HG03457 (cell line): ENCODE data around the gene LIMS1.
"Not testable (repeated sequence)": the region's sequence is repeated elsewhere in the genome, so short reads cannot be mapped to it uniquely, and the experiment has no call there.

ENCODE experiments used
- ATAC-seq: cut with Tn5 transposase; IDR thresholded peaks from one replicate; pipeline ENCODE4 v1.9.1; 2021; ENCODE audit warnings: moderate number of reproducible peaks; ENCODE audit not compliant: unreplicated experiment

The LIMS1 gene

GRCh38 chr2:108630567-108631405 is 96.5 kb downstream of the LIMS1 start:
- no peak for ATAC-seq

DNA sequence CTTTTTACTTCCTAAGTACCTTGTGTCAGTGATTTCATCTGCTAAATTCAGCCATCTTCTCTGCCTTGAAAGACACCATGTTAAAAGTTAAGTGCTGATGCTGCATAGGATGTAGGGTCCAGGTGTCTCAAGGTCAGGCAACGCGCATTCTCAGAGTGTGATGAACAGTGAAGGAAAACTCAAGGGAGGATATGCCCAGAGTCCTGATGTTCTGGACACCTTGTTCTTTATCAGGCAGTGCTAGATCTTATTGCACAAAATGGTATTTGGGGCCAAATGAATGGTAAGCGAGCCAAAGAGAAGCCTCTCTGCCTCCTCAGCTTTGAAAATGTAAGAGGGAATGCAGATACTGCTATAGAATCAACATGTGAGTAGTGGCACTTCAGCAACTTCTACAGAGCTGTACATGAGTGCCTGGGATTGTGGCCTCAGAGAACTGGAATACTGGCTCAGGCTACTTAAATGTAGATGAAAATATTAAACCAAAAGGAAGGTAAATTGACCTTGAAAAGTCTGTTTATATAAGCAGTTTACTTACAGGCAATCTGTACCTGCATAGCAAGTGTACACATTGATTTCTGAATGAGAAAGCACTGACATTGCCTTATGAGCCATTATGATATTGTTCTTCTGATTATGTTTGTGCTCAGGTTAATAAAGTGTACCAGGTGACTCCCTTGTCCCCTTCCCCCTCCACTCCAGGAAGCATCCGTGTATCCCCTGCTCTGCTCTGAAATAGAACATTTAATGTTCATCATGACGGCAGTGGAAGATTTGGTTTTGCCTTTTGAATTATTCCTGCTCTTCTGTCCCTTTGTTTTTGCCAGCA is 98.3 kb downstream of the LIMS1 start:
- ATAC-seq: no peak

DNA sequence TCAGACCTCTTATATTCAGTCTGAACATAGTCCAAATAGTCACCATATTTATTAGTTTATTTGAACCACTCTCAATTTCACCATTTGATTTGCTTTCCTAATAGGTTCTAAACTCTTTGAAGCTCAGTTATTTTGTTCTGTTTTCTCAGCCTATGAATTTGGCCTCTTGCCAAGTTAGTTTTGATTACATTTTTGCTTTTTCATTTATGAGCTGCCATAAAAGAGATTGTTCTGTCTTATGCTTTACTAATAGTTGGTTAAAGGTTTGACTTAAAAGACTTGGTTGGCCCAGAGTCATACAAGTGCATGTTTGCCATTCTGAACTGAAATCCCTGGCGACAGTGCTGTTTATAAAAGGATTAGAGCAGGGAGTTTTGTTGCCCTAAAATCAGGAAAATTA is 99.1 kb downstream of the LIMS1 start:
- no peak for ATAC-seq

GRCh38 chr2:108634011-108634410 is 99.7 kb downstream of the LIMS1 start:
- ATAC-seq: no peak

DNA sequence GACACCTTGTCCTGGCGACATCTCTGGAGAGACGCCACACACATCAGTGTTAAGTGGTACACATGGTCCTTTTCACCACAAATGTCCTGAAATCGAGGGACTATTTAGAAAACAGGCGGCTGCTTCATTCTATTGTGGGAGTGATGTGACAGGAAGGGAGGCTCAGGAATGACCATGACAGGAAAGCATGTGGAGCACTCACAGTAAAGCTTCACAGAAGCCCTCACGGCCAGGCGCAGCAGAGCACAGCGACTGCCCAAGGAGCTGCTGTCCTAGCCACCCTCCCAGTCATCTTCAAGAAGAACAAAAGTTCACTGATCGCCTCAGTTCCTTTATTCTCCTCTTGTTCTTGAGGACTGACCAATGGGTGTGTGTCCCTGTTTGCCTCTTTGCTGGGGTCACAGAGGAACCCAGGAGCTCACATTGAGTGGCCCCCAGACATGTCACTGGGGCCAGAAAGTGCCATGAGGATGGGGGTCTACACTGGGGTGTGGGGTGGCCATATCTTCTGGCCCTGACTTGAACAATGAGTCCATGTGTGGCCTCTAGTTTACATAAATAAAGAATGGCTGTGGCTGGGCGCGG is 100.4 kb downstream of the LIMS1 start:
- ATAC-seq: no peak

DNA sequence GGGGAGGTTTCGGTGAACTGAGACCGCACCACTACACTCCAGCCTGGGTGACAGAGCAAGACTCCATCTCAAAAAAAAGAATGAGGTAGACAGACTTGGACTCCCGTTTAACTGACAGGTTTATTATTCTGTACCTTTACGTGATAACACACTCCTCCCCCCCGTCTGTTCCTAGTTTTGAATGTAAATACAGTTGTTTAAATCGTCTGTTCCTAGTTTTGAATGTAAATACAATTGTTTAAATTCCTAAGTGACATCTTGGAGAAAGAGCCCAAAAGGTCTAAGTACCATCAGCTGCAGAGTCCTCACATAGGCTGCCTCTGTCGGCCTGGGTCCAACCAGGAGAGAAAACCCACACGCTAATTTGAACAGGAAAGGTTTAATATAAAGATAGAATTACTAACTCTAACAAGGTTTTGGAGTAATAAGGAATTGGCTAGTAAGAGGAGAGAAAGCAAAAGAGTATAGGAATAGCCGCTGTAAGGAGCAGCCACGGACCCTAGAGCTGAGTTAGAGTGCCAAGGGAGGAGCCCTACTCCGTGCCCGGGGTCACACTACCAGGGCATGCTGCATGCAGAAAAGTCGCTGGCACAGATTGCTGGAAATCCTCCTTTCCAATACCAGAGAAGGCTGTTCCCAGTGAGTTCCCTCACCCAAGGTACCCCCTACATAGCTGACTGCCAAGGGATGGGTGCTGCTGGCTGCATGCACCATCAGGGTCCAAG is 101.5 kb downstream of the LIMS1 start:
- ATAC-seq: no peak

DNA sequence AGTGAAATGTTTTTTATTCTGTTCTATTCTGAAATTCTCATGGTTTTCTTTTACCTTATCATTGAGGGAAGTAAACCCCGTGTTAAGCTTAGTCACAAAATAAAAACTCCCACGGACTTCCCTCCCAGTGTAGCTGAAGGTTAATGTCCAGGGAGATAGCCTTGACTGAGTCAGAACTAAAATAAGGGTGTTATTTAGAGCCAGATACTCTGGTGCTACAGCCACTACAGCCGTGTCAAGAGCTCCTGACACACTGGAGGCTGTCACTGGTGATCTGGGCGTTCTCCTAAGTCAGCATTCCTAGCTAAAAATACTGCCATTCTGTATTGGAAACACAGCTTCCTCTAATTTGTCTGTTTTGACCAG is 103.0 kb downstream of the LIMS1 start:
- no peak for ATAC-seq

DNA sequence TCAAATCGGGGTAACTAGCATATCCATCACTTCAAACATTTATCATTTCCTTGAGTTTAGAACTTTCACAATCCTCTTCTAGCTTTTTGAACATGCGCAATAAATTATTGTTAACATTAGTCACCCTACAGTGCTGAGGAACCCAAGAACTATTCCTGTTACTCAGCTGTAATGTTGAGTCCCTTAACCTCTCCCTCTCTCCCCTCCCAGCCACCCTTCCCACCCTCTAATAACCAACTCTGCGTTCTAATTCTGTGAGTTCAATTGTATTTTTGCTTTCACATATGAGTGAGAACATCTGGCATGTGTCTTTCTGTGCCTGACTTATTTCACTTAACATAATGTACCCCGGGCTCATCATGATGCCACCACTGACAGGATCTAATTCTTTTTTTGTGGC is 106.5 kb downstream of the LIMS1 start:
- no peak for ATAC-seq

DNA sequence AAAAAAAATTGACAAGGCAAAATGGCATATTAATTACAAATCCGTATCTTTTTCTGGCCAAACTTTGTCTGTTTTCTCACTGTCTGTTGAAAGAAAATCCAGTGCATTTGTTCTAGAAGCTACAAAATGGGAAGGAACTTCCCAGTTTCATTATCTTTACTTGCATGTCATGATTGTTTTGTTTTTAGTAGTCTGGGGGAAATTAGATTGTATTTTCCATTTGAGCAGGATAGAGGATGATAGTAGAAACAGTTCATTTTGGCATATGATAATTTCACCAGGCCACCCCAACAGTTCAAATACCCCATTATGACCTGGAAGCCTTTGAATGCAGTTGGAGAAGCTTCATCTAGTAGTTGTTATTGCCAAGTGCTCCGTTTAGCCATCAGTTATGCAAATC is 107.5 kb downstream of the LIMS1 start:
- no peak for ATAC-seq

DNA sequence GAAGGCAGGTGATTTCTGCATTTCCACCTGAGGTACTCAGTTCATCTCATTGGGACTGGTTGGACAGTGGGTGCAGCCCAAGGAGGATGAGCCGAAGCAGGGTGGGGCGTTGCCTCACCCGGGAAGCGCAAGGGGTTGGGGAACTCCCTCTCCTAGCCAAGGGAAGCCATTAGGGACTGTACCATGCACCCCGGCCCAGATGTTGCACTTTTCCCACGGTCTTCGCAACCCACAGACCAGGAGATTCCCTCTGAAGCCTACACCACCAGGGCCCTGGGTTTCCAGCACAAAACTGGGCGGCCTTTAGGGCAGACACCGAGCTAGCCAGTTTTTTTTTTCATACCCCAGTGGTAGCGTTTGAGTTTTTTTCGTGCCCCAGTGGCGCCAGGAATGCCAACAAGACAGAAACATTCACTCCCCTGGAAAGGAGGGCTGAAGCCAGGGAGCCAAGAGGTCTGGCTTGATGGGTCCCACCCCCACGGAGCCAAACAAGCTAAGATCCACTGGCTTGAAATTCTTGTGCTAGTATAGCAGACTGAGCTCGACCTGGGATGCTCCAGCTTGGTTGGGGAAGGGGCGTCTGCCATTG is 109.1 kb downstream of the LIMS1 start:
- no peak for ATAC-seq

DNA sequence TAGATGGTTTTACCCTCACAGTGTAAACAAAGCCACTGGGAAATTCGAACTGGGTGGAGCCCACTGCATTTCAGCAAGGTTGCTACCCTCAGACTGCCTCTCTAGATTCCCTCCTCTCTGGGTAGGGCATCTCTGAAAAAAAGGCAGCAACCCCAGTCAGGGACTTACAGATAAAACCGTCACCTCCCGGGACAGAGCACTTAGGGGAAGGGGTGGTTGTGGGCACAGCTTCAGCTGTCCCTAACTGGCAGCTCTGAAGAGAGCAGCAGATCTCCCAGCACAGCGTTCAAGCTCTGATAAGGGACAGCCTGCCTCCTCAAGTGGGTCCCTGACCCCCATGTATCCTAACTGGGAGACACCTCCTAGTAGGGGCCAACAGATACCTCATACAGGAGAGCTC is 109.6 kb downstream of the LIMS1 start:
- ATAC-seq: not testable (repeated sequence)

DNA sequence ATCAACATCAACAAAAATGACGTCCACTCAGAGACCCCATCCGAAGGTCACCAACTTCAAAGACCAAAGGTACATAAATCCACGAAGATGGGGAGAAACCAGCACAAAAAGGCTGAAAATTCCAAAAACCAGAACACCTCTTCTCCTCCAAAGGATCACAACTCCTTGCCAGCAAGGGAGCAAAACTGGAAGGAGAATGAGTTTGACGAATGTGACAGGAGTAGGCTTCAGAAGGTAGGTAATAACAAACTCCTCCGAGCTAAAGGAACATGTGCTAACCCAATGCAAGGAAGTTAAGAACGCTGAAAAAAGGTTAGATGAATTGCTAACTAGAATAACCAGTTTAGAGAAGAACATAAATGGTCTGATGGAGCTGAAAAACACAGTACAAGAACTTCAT is 110.2 kb downstream of the LIMS1 start:
- ATAC-seq: not testable (repeated sequence)

- not testable (repeated sequence) for ATAC-seq
Measured at GRCh38 chr2:108648796-108649195, 114.5 kb downstream of the LIMS1 start.

GRCh38 chr2:108650465-108650864 is 116.2 kb downstream of the LIMS1 start:
- not testable (repeated sequence) for ATAC-seq

DNA sequence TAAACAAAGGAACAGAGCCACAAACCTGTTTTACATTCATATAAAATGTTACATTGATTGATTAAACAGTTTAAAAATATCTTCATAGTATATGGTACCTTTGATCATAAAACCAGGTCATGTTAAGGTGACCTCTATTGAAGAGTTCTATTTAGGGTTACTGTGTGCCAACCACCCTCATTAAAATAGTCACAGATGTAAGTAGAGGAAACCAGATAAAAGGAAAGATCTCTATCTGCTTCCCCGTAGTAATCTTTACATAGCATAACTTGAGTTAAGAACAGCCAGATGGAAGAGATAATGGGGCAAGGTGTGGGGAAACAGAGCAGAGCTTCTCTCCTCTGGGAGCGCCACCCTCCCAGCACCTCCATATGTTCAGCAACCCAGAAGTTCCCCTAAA is 117.2 kb downstream of the LIMS1 start:
- not testable (repeated sequence) for ATAC-seq

GRCh38 chr2:108652187-108652931 is 118.1 kb downstream of the LIMS1 start:
- peak; percentile 98 for ATAC-seq

GRCh38 chr2:108653425-108653824 is 119.2 kb downstream of the LIMS1 start:
- ATAC-seq: not testable (repeated sequence)

- not testable (repeated sequence) for ATAC-seq
Measured at GRCh38 chr2:108653849-108654248, 119.6 kb downstream of the LIMS1 start.

DNA sequence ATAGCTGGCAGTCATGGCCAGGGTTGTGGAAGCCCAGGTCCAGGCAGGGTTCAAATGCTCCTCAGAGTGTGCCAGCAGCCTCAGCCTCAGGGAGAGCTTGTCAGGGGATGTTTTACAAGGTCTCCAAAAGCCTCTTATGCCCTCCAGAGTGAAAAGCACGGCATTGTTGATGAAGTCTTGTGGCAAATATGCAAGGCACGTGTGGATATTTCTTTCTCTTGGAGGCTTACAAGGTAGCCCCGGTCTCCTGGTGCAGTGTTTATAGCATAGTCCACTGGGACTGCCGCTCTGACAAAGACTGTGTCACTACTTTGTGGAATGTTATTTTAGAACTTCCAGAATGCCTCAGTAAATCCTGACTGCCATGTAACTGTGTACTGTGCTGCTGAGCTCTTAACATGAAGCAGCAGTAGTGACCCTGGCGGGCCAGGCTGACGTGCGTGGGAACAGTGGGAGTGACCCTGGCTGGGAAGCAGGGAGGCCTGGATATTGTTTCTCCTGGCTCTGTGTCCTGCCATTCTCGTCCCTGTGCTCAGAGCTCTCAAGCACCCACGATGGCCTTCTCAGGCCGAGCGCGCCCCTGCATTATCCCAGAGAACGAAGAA is 120.4 kb downstream of the LIMS1 start:
- ATAC-seq: not testable (repeated sequence)

DNA sequence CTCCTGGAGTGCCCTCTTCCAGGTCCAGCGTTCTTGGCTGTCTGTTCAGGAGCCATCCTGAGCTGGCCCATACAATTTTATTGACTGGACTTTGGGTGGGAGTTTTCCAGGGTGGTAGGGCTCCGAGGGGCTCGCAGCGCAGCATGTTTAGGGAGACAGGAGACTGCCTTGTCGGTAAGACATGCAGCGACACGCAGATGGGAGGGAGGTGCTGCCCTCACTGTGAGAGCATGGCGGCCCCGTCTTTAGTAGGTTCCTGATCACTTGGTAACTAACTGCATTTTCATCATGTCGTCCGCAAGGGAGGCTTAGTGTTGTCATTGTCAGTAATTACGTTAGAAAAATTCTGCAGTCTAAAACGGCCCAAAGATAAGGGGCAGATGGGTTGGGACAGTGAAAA is 121.0 kb downstream of the LIMS1 start:
- not testable (repeated sequence) for ATAC-seq
